Measurements from ENCODE around the gene GRIFIN. TPM values are rescaled to one million over a fixed set of nuclear protein-coding genes. Genes with fewer than 3 reads are reported as not detected.
"Not testable (repeated sequence)": the region's sequence is repeated elsewhere in the genome, so short reads cannot be mapped to it uniquely, and the experiment has no call there.

The GRIFIN gene
- total RNA-seq, 1 experiment from 2014 or later = not detected

DNA sequence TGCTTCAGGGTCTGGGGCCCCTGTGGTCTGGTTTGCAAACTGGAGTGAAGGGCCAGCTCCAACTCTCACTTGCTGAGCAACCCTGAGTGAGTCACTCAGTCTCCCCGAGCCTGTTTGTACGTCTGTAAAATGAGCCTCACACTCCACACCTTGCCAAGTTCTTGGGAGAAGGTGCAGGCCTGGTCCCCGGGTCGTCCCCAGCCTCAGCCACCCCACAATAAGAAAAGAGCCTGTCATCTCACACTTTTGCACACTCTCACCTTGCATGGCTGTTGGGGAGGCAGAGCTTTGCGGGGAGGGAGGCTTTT lies 5.2 kb downstream of the GRIFIN start:
- Histone ChIP-seq H3K27me3 (ENCODE audit: low read length) (no peaks in the 10 kb centered on the region), H2AFZ (ENCODE audit: low read length) (no peak overlapping the region), H4K20me1 (ENCODE audit: low read length) (no peaks in the 10 kb centered on the region), H3K9me3 (ENCODE audit: low read length) (no peaks in the 10 kb centered on the region), H3K79me2 (ENCODE audit: low read length) (no peaks in the 10 kb centered on the region), H3K9me2 (replicated peaks; ENCODE audit: low read length) (no peaks in the 10 kb centered on the region), H3F3A (ENCODE audit: low read length, unreplicated experiment) (no peaks in the 10 kb centered on the region), H3K4me3 (ENCODE audit: low read length) (no peak overlapping the region), H3K36me3 (ENCODE audit: low read depth, low read length) (no peaks in the 10 kb centered on the region), H3K4me2 (ENCODE audit: low read length) (peak overlapping the region; percentile 41; the same call in 1 of the 2 replicates), H3K27ac (ENCODE audit: low read length) (no peak overlapping the region), H3K9ac (ENCODE audit: low read length) (no peak overlapping the region), H3K4me1 (ENCODE audit: insufficient read depth, low read length) (peaks cover 4% of the 10 kb centered on the region; the same call in 1 of the 2 replicates)
- intact Hi-C loops (cut with micrococcal nuclease) = no loop called here
- DNase-seq (peak; percentile 75), ATAC-seq (peak; percentile 86)
- TF ChIP-seq EZH2 (IDR thresholded peaks at IDR 0.05; ENCODE audit: low read length, unreplicated experiment) (no peak), EZH2phosphoT487 (IDR thresholded peaks at IDR 0.05; ENCODE audit: borderline replicate concordance, low read length) (no peak)
- TF ChIP-seq, protein P1, sequence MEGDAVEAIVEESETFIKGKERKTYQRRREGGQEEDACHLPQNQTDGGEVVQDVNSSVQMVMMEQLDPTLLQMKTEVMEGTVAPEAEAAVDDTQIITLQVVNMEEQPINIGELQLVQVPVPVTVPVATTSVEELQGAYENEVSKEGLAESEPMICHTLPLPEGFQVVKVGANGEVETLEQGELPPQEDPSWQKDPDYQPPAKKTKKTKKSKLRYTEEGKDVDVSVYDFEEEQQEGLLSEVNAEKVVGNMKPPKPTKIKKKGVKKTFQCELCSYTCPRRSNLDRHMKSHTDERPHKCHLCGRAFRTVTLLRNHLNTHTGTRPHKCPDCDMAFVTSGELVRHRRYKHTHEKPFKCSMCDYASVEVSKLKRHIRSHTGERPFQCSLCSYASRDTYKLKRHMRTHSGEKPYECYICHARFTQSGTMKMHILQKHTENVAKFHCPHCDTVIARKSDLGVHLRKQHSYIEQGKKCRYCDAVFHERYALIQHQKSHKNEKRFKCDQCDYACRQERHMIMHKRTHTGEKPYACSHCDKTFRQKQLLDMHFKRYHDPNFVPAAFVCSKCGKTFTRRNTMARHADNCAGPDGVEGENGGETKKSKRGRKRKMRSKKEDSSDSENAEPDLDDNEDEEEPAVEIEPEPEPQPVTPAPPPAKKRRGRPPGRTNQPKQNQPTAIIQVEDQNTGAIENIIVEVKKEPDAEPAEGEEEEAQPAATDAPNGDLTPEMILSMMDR (conservative IDR thresholded peaks at IDR 0.05; ENCODE audit: low read depth, low read length) = no peak
- ChIA-PET POLR2A (ENCODE audit: unreplicated experiment) (no interaction called here), CTCF (interaction anchor here (1.1 kb wide), 1 partner anchor 19 kb away, joined by 9 read pairs; no protein-coding TSS in a partner anchor)
- BruUV-seq (replicated peaks) = no TSS peak

DNA sequence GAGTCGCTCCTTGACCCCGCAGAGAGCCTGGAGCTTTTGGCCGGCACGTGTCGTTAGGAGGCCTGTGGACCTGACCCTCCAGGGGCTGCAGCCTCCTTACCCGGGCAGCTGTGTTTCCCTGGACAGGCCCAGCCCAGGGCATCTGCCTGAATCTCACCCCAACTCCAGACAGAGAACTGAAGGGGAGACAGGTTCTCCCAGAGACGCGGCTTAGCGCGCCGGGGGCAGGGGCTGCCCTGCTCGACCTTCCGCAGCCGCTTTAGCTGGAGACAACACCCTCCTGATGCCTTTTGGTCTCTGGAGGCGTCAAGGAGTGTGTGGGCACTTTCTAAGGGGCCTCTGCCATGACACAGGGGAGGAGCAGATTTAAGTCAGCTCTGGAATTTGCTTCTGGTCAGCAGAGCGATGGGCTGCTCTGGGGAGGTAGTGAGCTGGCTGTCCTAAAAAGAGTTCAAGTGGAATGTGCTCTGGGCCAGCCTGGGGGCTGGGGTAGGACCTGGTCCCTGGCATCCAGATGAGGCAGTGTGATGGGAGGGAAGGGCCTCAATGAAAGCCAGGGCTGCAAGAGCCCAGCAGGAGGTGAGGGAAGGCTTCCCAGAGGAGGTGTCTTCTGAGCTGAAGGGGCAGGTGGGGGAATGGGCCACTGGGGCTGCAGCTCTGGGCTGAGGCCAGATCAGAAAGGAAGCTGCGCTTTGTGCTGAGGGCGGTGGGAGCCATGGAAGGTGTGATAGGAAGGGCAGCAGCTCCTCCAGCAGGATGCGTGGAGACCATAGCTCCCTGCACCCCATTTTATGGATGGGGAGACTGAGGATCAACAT lies 5.8 kb downstream of the GRIFIN start:
- intact Hi-C loops (cut with micrococcal nuclease) = no loop called here
- ChIA-PET POLR2A (ENCODE audit: unreplicated experiment) (no interaction called here), CTCF (interaction anchor here (1.1 kb wide), 1 partner anchor 19 kb away, joined by 9 read pairs; no protein-coding TSS in a partner anchor)
- TF ChIP-seq, protein P1 (conservative IDR thresholded peaks at IDR 0.05; ENCODE audit: low read depth, low read length) = no peak
- TF ChIP-seq EZH2 (IDR thresholded peaks at IDR 0.05; ENCODE audit: low read length, unreplicated experiment) (no peak), EZH2phosphoT487 (IDR thresholded peaks at IDR 0.05; ENCODE audit: borderline replicate concordance, low read length) (no peak)
- no TSS peak for BruUV-seq (replicated peaks)
- Histone ChIP-seq H3K27ac (ENCODE audit: low read length) (no peak overlapping the region), H3K9me2 (replicated peaks; ENCODE audit: low read length) (no peaks in the 10 kb centered on the region), H3K79me2 (ENCODE audit: low read length) (no peaks in the 10 kb centered on the region), H3K9ac (ENCODE audit: low read length) (no peak overlapping the region), H2AFZ (ENCODE audit: low read length) (no peak overlapping the region), H4K20me1 (ENCODE audit: low read length) (no peaks in the 10 kb centered on the region), H3K4me1 (ENCODE audit: insufficient read depth, low read length) (peaks cover 4% of the 10 kb centered on the region; the same call in 1 of the 2 replicates), H3K36me3 (ENCODE audit: low read depth, low read length) (no peaks in the 10 kb centered on the region), H3K9me3 (ENCODE audit: low read length) (no peaks in the 10 kb centered on the region), H3K4me3 (ENCODE audit: low read length) (no peak overlapping the region), H3K27me3 (ENCODE audit: low read length) (no peaks in the 10 kb centered on the region), H3F3A (ENCODE audit: low read length, unreplicated experiment) (no peaks in the 10 kb centered on the region), H3K4me2 (ENCODE audit: low read length) (no peak overlapping the region)
- DNase-seq = no peak
- no peak for ATAC-seq

DNA sequence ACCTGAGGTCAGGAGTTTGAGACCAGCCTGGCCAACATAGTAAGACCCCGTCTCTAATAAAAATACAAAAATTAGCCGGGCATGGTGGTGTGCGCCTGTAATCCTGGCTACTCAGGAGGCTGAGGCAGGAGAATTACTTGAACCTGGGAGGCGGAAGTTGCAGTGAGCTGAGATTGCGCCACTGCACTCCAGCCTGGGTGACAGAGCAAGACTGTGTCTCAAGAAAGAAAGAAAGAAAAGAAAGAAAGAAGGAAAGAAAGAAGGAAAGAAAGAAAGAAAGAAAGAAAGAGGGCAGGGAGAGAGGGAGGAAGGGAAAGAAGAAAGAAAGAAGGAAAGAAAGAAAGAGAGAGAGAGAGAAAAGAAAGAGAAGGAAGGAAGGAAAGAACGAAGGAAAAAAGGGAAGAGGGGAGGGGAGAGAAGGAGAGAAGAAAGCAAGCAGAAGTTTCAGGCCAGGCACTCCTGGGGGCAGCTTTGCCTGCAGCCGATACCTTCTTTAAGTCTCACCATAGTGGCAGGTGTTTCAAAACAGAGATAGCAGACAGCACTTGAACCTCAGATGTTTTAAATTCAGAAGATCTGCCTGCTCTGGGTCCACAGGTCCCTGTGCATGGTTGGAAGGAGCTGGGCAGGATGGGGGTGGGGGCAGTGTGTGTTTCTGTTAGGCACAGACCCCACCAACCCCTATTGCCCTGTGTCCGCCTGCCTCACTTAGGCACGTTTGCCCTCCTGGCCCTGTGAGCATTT lies 6.6 kb downstream of the GRIFIN start:
- H2AFZ ChIP-seq (ENCODE audit: low read length); H4K20me1 ChIP-seq (ENCODE audit: low read length); H3K27me3 ChIP-seq (ENCODE audit: low read length); POLR2A ChIA-PET (ENCODE audit: unreplicated experiment); H3K9ac ChIP-seq (ENCODE audit: low read length); H3F3A ChIP-seq (ENCODE audit: low read length, unreplicated experiment); H3K36me3 ChIP-seq (ENCODE audit: low read depth, low read length); H3K9me2 ChIP-seq (replicated peaks; ENCODE audit: low read length); H3K4me2 ChIP-seq (ENCODE audit: low read length); H3K79me2 ChIP-seq (ENCODE audit: low read length); H3K4me3 ChIP-seq (ENCODE audit: low read length); DNase-seq; BruUV-seq (replicated peaks); H3K9me3 ChIP-seq (ENCODE audit: low read length); H3K27ac ChIP-seq (ENCODE audit: low read length); H3K4me1 ChIP-seq (ENCODE audit: insufficient read depth, low read length); ATAC-seq: not testable (repeated sequence)
- intact Hi-C loops (cut with micrococcal nuclease) = loop anchor here (1.0 kb wide), 1 partner anchor 18 kb away; no protein-coding TSS in a partner anchor
- CTCF ChIA-PET = interaction anchor here (0.6 to 1.5 kb wide), 5 partner anchors 13 to 57 kb away, joined by 3 to 46 read pairs (median 7); no protein-coding TSS in a partner anchor

Measured in PC-3 (cell line).